Activated CD8-positive, alpha-beta T cell treated with anti-CD3 and anti-CD28 coated beads, Interleukin-2, amount 10 ng/mL, durations not matched to agents 7 days and 5 days (primary cell): ENCODE data around the gene PLA2G1B. TPM values are rescaled to one million over a fixed set of nuclear protein-coding genes. Genes with fewer than 3 reads are reported as not detected.

Experiments used
- ATAC-seq: fragments of 150-1000 bp; cut with Tn5 transposase; one replicate; pipeline ENCODE4 v1.10.0; 2021; ENCODE audit warnings: moderate library complexity
- CTCF ChIA-PET: fragments of 350-600 bp; sonication (Branson Sonifier 250); formaldehyde crosslinking; loops from one replicate; lab custom pipeline; 2021; ENCODE audit warnings: antibody characterized with exemption; lab: Charles Lee
- POLR2A ChIA-PET: fragments of 350-600 bp; sonication (Branson Sonifier 250); formaldehyde crosslinking; loops from one replicate; lab custom pipeline; 2021; ENCODE audit warnings: antibody characterized with exemption; lab: Charles Lee
- DNase-seq: peaks from one replicate; pipeline ENCODE4 v3.0.0-alpha.2; 2020
- H3K27ac Mint-ChIP-seq: one replicate; pipeline ENCODE4 v1.8.0; 2021; ENCODE audit warnings: mild to moderate bottlenecking, mixed read lengths
- H3K27me3 Mint-ChIP-seq: one replicate; pipeline ENCODE4 v1.8.0; 2021; ENCODE audit warnings: low read depth, mixed read lengths
- H3K36me3 Mint-ChIP-seq: one replicate; pipeline ENCODE4 v1.8.0; 2021; ENCODE audit warnings: low read depth, mixed read lengths
- H3K4me1 Mint-ChIP-seq: one replicate; pipeline ENCODE4 v1.8.0; 2021; ENCODE audit warnings: low read depth, mixed read lengths
- H3K4me3 Mint-ChIP-seq: one replicate; pipeline ENCODE4 v1.8.0; 2021; ENCODE audit warnings: mild to moderate bottlenecking, mixed read lengths
- H3K9me3 Mint-ChIP-seq: one replicate; pipeline ENCODE4 v1.8.0; 2022; ENCODE audit warnings: mixed read lengths; ENCODE audit not compliant: insufficient read depth
- total RNA-seq, 2 experiments: library from RNA; stranded (reverse); gene quantifications; one replicate each; pipeline ENCODE4 v1.2.3, GENCODE V29; 2021

Gene PLA2G1B
- total RNA-seq: not detected

DNA sequence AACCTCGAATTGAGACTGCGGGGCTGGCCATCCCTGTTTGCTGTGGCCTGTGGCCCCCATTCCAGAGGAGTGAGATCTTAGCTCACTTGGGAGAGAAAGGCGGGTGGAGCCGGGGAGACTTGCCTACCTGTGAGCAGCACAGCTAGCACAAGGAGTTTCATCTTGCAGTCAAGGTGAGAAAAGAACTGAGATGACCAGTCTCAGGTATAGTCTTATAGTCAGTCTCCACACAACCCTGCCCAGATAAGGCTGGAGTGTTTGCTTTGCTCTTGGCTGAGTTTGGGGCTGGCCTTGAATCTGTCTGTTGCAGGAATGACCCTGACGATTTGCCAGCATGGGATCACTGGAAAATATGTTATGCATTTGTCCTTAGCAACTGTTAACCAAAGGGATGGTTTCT lies at the start of gene PLA2G1B:
PLA2G1B (minus strand) TSS at position 187 of the 400 bp plus-strand sequence; CDS start at position 161, 26 bp downstream.
- Mint-ChIP-seq H3K9me3 (no peaks in the 10 kb centered on the region), H3K4me3 (no peak within 1 kb of the TSS), H3K36me3 (no peaks in the 10 kb centered on the region), H3K4me1 (peaks cover 7% of the 10 kb centered on the region), H3K27me3 (no peaks in the 10 kb centered on the region), H3K27ac (no peak within 1 kb of the TSS)
- ATAC-seq (no peak), DNase-seq (no peak)
- POLR2A ChIA-PET: interaction anchor here (1.2 to 2.6 kb wide), 2 partner anchors 36 to 142 kb away, joined by 3 to 27 read pairs; partner anchors contain the start of genes RNU4-1, RNU4-2 and SRSF9
- CTCF ChIA-PET: interaction anchor here (1.0 to 1.7 kb wide), 5 partner anchors 8 to 322 kb away, joined by 3 to 7 read pairs (median 4); partner anchors contain the start of gene SIRT4

DNA sequence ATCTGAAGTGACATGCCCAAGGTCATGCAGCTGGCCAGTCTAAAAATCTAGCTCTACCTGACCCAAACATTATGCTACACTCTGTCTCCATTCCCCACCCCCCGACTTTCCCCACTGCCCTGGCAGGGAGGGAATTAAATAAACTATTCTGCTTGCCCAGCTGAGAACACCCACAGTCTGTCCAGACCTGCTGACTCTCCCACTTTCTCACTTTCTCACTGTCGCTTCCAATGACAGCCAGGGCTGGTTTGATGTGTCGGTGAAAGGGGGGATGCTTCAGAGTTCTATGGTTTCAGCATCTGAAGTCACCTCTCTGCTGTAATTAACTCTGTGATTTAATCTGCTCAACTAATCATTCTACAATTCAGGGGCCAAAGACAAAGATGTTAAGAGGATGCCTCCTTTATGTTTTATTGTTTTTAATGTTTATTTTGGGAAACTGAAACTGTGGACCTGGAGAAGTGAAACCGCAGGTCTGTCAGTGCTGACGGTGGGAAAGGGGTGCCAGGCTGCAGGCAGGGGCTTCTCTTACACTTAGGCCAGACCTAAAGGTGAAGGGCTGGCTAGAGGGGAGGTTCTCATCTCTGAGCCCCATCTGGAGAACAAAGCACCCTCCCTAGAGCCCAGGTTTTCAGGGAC lies 49.5 kb upstream of the PLA2G1B start:
- no peaks in the 10 kb centered on the region for H3K4me1 Mint-ChIP-seq
- no peaks in the 10 kb centered on the region for H3K36me3 Mint-ChIP-seq
- H3K27ac Mint-ChIP-seq: no peak overlapping the region
- no peaks in the 10 kb centered on the region for H3K9me3 Mint-ChIP-seq
- POLR2A ChIA-PET: no interaction called here
- DNase-seq (no peak), ATAC-seq (no peak)
- CTCF ChIA-PET: interaction anchor here (0.6 kb wide), 1 partner anchor 10 kb away, joined by 3 read pairs; no protein-coding TSS in a partner anchor
- peaks cover 34% of the 10 kb centered on the region for H3K27me3 Mint-ChIP-seq
- no peak overlapping the region for H3K4me3 Mint-ChIP-seq

DNA sequence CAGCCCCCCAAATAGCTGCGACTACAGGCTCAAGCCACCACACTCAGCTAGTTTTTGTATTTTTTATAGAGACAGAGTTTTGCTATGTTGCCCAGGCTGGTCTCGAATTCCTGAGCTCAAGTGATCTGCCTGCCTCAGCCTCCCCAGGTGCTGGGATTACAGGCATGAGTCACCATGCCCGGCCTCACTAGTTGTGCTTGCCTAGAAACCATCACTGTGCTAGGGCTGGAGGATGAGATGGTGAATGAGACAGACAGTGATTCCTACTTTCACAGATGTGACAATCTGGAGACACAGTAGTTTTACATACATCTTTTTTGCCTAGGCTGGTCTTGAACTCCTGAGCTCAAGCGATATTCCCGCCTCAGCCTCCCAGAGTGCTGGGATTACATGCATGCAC lies 48.8 kb upstream of the PLA2G1B start:
- Mint-ChIP-seq H3K9me3 (no peaks in the 10 kb centered on the region), H3K36me3 (no peaks in the 10 kb centered on the region), H3K4me3 (no peak overlapping the region), H3K27ac (no peak overlapping the region), H3K4me1 (no peaks in the 10 kb centered on the region), H3K27me3 (peaks cover 40% of the 10 kb centered on the region)
- ATAC-seq: no peak
- ChIA-PET POLR2A (interaction anchor here (1.0 kb wide), 1 partner anchor 84 kb away, joined by 3 read pairs; the partner anchor contains the start of gene RNU4-1), CTCF (interaction anchor here (0.6 to 1.6 kb wide), 2 partner anchors 9 to 53 kb away, joined by 3 read pairs; no protein-coding TSS in a partner anchor)
- no peak for DNase-seq

DNA sequence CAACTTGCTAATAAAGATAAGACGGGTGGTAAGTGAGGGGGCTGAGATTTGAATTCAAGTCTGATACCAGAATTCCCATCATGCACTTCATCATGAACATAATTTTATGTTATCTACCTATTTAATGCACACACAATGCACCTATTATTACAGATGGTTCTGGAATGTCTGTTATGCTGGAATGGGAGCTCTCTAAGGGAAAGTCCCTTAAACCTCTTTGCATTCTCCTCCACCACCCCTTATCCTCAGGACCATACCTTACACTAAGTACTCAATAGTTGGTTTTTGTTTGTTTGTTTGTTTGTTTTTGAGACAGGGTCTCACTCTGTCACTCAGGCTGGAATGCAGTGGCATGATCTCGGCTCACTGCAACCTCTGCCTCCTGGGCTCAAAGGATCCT lies 48.4 kb upstream of the PLA2G1B start:
- no peaks in the 10 kb centered on the region for H3K4me1 Mint-ChIP-seq
- POLR2A ChIA-PET: interaction anchor here (1.0 kb wide), 1 partner anchor 83 kb away, joined by 3 read pairs; the partner anchor contains the start of gene RNU4-1
- H3K4me3 Mint-ChIP-seq: no peak overlapping the region

DNA sequence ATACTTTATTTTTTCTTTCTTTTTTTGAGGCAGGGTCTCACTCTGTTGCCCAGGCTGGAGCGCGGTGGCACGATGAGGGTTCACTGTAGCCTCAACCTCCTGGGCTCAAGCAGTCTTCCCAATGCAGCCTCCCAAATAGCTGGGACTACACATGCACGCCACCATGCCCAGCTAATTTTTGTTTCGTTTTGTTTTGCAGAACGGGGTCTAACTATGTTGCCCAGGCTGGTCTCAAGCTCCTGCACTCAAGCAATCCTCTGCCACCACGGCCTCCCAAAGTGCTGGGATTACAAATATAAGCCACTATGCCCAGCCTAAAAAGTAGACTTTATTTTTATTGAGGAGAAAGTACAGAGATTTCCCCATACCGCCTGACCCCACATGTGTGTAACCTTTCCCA lies 46.1 kb upstream of the PLA2G1B start:
- DNase-seq (no peak), ATAC-seq (no peak)
- Mint-ChIP-seq H3K9me3 (no peaks in the 10 kb centered on the region), H3K27ac (no peak overlapping the region), H3K27me3 (peaks cover 61% of the 10 kb centered on the region), H3K36me3 (no peaks in the 10 kb centered on the region), H3K4me1 (peaks cover 8% of the 10 kb centered on the region), H3K4me3 (no peak overlapping the region)
- CTCF ChIA-PET: no interaction called here
- POLR2A ChIA-PET: no interaction called here

More for the DNA sequence above, 48.4 kb upstream of the PLA2G1B start:
- Mint-ChIP-seq H3K27ac (no peak overlapping the region), H3K9me3 (no peaks in the 10 kb centered on the region), H3K36me3 (no peaks in the 10 kb centered on the region), H3K27me3 (peaks cover 44% of the 10 kb centered on the region)
- no peak for DNase-seq
- no peak for ATAC-seq
- CTCF ChIA-PET: interaction anchor here (1.6 kb wide), 1 partner anchor 54 kb away, joined by 3 read pairs; no protein-coding TSS in a partner anchor

DNA sequence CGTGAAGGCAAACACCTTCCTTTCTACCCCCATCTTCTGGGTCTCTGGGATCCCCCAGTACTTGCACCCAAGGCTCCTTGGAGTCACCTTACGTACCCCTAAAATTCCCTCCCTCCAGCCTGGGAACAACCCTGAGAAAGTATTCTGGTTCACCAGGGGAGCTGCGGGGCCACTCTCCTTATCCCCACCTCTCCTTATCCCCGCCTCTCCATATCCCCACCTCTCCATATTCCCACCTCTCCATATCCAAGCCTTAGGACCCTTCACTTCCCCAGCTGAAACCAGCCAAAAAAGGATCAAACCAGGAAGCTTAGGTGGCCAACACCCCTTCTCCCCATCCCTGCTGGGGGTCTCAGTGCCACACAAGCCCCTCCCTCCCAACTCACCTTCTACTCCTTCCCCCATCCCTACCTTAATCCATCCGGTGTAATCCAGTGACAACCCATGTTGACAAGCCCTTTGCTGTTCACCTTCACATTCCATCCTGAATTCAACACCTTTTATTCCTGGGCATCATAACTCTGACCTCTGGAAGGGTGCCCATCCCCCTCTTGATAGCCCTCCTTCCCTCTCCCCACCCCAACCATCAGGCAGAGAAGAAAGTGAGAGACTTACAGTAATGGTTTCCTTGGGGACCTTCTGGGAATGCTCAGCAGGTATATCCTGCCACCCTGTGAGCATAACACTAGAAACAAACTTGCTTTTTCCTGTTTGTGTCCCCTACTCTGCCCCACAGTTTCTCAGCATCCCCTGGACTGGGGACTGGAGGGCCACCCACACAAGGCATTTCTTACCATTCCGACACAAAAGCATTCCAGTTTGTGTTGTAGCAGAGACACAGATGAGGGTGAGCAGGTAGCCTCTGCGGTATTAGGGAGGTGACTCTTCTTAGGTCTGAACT lies 43.0 kb upstream of the PLA2G1B start:
- ChIA-PET POLR2A (no interaction called here), CTCF (no interaction called here)
- no peak for ATAC-seq
- no peaks in the 10 kb centered on the region for H3K36me3 Mint-ChIP-seq
- H3K27me3 Mint-ChIP-seq: peaks cover 70% of the 10 kb centered on the region
- DNase-seq: no peak
- peak overlapping the region; percentile 15 for H3K4me3 Mint-ChIP-seq
- H3K4me1 Mint-ChIP-seq: peaks cover 10% of the 10 kb centered on the region
- H3K27ac Mint-ChIP-seq: no peak overlapping the region
- no peaks in the 10 kb centered on the region for H3K9me3 Mint-ChIP-seq

DNA sequence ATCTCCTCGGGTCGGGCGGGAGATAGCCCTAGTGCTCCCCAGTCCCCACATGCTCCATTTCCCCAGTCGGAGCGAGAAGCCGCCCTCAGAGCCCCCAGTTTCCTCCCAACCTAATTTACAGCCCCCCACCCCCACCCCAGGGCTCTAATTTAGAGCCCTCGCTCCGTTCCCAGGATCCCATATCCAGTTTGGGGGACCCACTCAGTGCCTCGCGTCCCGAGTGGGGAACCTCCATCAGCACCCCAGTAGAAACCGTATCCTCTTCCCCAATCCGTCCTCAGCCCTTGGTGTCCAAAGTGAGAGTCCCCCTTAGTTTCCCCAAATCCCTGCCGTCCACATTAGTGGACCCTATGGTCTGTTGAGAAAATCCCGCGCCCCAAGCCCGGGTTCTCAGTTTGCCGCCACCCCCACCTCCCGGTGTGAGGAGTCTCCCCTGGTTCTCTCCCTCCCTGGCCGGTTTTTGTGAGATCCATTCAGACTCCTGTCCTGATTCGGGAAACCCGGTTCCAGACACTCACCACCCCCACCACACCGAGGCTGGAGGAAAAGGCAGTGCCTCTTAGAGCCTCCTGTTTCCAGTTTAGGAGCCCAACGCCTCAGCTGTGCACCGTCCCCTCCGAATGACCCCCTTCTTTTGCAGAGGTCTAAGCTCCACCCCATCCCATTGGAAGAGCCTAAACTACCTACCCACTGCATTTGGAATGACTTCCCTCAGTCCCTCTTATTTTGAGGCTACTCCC lies 42.2 kb upstream of the PLA2G1B start:
- H3K27ac Mint-ChIP-seq: no peak overlapping the region
- CTCF ChIA-PET: no interaction called here

DNA sequence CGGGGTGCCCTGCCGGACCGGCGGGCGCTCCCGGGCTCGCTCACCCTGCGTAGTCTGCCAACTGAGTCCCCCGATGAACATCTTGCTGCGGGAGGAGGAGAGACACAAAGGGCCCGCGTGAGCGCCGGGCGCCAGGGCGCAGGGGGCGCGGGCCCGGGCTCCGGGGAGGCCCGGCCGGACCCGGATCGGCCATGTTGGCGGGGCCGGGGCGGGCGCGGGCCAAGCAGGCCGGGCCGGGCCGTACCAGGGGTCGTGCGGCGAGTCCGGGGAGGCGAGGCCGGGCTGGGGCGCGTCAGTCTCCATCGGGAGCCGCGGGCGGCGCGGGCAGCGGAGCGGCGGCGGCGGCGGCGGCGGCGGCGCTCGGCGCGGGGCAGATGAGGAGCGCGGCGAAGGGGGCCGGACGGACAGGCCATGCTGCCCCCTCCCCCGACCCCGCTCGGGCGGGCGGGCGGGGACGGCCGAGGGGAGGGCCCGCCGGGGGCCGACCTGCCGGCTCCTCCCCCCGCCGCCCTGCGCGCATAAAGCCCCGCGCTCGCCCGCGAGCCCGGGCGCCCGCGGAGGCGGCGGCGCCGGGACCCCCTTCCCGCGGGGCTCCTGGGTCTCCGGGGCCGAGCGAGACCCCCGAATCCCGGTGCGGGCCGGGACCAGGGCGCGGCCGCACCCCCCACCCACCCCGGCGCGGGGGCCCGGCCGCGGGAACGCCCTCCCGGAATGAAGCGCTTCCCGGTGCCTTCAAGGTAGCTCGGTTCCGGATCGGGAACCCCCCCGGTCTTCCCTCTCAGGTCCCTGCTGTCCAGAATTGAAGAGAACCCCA lies 41.4 kb upstream of the PLA2G1B start, which contains the start of gene MSI1:
MSI1 (minus strand) TSS at position 376 of the 814 bp plus-strand sequence; CDS start at position 303, 73 bp downstream.
- CTCF ChIA-PET: no interaction called here
- peak within 1 kb of the TSS; percentile 49 for H3K4me3 Mint-ChIP-seq
- H3K27me3 Mint-ChIP-seq: peaks cover 68% of the 10 kb centered on the region
- no peaks in the 10 kb centered on the region for H3K36me3 Mint-ChIP-seq
- POLR2A ChIA-PET: no interaction called here
- H3K27ac Mint-ChIP-seq: no peak within 1 kb of the TSS
- peaks cover 10% of the 10 kb centered on the region for H3K4me1 Mint-ChIP-seq
- DNase-seq (no peak), ATAC-seq (peak; percentile 52)
- H3K9me3 Mint-ChIP-seq: no peaks in the 10 kb centered on the region

More for the DNA sequence above, 42.2 kb upstream of the PLA2G1B start:
- Mint-ChIP-seq H3K27me3 (peaks cover 70% of the 10 kb centered on the region), H3K9me3 (no peaks in the 10 kb centered on the region), H3K4me1 (peaks cover 10% of the 10 kb centered on the region), H3K36me3 (no peaks in the 10 kb centered on the region), H3K4me3 (peak overlapping the region; percentile 49)
- ATAC-seq (peak; percentile 20), DNase-seq (no peak)
- POLR2A ChIA-PET: no interaction called here

DNA sequence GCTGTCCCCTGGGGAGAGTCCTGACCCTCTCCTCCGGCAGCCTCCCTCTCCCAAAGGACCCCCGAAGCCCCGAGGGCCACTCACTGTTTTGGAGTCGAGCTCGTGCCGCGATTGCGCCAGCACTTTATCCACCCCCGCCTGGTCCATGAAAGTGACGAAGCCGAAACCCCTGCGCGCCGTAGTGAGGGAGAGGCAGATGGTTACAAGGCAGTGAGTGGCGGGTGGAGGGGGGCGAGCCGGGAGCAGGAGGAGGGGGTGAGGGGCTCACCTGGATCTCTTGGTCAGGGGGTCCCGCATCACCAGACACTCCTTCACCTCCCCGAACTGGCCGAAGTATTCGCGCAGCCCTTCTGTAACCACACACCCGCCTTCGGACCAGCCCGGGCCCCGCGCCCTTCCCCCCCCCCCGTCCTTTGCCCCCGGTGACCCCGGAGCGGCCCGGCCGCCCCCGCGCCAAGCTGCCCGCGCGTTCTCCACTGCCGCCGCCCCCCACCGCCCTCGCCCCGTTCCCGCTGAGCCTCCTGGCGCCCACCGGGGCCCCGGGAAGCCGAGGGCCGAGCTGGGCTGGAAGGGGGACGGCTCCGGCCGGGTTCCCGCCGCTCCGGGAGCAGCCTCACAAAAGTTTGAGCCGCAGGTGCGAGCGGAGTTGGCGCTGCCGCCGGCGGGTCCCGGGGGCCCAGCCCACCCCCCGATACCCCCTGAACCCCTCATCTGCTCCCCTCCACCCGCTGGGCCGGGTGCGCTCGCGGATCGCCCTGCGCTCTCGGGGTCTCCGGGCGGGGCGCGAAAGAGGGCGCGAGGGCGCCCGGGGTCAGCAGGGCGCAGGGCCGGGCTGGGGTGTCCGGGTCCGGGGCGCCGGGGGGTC lies 40.6 kb upstream of the PLA2G1B start:
- ChIA-PET CTCF (interaction anchor here (0.8 to 3.0 kb wide), 7 partner anchors 11 to 88 kb away, joined by 3 to 17 read pairs (median 3); no protein-coding TSS in a partner anchor), POLR2A (interaction anchor here (1.0 kb wide), 1 partner anchor 77 kb away, joined by 3 read pairs; the partner anchor contains the start of gene RNU4-2)
- Mint-ChIP-seq H3K36me3 (no peaks in the 10 kb centered on the region), H3K4me3 (no peak overlapping the region), H3K4me1 (peaks cover 10% of the 10 kb centered on the region), H3K9me3 (no peaks in the 10 kb centered on the region), H3K27me3 (peaks cover 68% of the 10 kb centered on the region), H3K27ac (no peak overlapping the region)
- no peak for ATAC-seq
- no peak for DNase-seq
